ENCODE measurements around the gene TMEM151A.
"Not testable (repeated sequence)": the region's sequence is repeated elsewhere in the genome, so short reads cannot be mapped to it uniquely, and the experiment has no call there.

The TMEM151A gene

DNA sequence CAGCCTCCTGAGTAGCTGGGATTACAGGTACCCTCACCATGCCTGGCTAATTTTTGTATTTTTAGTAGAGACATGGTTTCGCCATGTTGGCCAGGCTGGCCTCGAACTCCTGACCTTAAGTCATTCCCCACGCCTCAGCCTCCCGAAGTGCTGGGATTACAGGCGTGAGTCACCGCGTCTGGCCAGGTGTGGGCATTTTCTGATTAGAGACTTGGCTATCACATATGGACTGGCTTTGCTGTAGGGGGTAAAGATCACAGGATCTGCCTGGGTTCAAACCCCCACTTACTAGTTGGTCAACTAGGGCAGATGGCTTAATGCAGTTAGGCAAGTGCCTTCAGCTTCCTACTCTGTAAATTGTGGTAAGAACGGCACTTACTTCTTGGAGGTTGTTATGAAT lies 18.6 kb downstream of the TMEM151A start:
- DNase-seq, result no peak

DNA sequence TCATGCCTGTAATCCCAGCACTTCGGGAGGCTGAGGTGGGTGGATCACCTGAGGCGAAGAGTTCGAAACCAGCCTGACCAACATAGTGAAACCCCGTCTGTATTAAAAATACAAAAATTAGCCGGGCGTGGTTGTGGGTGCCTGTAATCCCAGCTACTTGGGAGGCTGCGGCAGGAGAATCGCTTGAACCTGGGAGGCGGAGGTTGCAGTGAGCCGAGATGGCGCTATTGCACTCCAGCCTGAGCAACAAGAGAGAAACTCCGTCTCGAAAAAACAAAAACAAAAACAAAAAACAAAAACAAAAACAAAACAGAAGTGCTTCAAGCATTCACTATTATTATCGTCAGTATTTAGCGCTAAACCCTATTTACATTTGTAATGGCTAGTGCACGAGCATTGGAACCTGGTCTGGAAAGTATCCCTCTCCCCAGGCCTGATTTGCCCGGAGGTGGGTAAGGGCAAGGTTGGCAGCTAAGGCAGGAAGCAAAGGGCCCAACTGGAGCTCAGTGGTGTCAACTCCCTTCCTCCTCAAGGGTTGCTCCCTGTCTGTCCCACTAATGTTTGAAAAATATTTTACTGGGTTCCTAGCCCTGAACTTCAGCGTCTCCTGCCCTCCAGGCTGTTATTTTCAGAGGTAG lies 19.2 kb downstream of the TMEM151A start:
- not testable (repeated sequence) for DNase-seq

DNA sequence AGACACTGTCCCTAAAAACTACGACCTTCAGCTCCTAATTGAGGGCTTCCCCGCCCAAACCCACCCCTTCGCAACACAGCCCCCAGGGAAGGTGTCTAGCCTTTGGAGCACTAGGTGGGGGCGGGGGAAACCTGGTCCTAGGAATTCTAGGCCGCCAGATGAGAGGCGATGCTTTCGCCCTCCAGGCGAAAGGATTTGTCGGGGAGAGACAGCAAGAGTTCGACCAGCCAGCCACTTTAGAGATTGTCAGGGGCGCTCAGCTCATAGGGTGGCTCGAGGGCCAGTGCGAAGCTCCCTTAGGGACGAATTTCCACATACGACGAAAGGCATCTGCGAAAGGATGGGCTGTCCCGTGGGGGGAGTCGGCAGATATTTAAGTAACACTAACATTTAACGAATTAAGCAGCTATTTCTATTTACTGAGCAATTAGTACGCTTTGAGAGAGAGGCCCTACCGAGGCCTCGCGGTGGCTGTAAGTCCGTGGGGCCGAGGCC lies 19.8 kb downstream of the TMEM151A start:
- DNase-seq, result no peak

GRCh38 chr11:66311965-66312548 lies 20.4 kb downstream of the TMEM151A start:
- peak; percentile 88 to 97 (median 94) for DNase-seq

GRCh38 chr11:66312549-66313320 lies 21.0 kb downstream of the TMEM151A start:
- peak; percentile 98 to 99 (median 99) for DNase-seq

DNA sequence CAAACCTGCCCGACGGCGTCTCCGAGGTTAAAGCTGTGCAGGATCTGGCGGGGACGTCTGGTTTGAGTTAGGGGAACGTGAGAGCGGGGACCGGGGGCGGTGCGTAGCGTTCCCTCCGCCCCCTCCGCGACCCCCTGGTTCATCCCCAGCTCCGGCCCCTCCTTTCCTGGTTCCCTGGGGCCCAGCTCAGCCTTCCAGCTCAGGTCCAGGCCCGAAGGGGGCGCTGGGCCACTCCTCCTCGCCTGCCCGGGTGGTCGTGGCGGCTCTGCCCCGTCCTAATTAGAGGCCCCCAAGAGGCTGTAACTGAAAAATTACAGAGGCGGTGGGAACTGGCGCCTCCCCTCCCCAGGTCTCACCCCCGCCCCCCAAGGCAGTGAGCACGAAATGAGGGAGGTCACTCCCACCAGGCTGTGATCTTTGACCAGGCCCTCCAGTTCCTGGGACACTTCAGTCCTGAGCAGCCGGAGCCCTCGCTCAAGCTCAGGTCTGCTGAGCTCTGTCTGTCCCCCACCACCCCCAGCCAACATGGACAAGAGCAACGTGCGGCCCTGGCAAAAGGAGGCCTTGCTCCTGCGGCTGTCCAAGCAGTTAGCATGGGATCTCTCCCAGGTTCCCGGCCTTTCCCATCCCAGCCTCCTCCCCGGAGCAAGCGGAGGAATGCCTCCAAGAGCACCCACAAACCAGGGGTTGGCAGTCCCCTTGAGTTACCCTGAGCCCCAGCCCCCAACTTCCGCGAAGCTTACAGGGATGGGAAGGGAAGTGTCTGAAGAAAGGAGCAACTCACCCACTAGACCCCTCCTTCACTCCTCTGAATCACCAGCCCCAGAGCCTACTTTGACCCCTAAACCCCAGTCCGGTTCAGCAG lies 21.9 kb downstream of the TMEM151A start:
- peak in 1 of 4 experiments; percentile 27 for DNase-seq

DNA sequence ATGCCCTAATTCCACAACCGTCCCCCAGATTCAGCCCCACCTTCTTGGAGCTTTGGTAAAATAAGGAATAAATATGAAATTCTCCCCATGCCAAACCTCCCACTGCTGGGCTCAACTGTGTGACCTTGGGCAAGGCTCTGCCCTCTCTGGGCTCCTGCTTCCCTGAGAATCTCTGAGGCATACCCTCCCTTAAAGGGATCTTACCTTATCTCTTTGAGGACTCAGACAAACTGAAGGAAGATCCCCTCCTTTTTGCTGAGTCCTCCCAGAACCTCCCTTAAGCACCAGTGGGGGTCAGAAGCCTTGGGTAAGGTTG lies 22.4 kb downstream of the TMEM151A start:
- DNase-seq, result no peak

GRCh38 chr11:66314561-66315497 lies 23.1 kb downstream of the TMEM151A start:
- no peak for DNase-seq

DNA sequence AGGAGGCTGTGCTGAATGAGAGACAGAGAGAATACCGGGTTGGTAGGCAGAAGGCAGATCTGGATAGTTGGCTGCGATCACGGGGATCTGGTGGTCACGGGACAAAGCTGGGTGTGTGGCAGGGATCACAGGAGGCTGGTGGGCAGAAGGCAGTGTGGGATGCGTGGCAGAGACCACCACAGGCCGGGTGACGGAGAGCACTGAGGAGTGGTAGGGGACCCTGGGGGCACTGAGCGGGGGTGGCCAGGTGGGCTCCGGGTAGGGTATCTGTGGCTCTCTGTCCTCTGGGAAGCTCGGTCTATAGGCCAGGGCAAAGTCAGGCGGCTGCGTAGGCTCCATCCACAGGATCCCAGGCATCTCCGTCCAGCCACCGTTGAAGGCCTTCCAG lies 23.8 kb downstream of the TMEM151A start:
- DNase-seq, result no peak

- no peak for DNase-seq
Observed at GRCh38 chr11:66315921-66316811, 24.5 kb downstream of the TMEM151A start.

GRCh38 chr11:66316849-66317251 lies 25.2 kb downstream of the TMEM151A start, which contains the start of gene CD248:
Gene CD248 (minus strand): TSS chr11:66317044. CDS start chr11:66317027, 17 bp downstream.
- DNase-seq, result no peak

- DNase-seq, result peak; percentile 49 to 75 (median 55)
Observed at GRCh38 chr11:66317322-66317722, 25.6 kb downstream of the TMEM151A start.

DNA sequence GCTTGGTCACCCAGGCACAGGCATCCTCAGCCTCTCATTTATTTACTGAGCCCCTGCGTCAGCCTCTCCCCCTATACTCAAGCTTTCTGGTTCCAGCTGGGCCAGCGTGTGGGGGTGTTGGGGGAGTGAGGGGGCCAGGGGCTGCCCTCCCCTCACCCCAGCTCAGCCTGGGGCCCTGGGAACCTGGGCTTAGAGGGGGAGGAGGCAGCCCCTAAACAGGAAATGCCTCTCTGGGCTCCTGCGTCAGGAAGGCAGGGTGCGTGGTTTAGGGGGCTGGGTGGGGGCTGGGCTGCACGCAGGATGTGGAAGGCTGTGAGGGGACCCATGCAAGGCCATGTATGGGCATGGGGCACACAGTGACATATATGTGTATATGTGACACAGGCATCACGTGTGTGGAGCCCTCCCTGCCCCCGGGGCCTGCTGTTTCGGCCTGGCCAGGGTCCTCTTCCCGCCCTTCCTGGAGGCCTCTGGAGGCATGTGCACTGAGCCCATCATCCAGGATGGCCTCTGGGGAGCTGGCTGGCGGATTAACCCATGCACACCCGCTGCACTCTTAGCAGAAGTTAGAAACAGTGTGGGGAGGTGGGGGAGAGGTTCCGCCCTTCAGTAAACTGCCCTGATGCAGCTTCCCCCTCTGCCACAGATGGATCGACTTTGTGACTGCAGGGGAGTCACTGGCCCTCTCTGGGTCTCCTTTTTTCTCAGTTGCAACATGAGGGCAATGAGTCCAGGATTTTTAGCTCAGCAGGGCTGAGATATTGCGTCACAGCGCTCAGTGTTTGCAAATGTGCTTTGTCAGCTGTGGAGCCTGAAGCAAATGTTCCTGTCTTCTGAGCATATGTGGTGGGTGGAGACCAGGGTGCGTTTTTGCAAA lies 26.3 kb downstream of the TMEM151A start:
- peak; percentile 92 to 97 (median 94) for DNase-seq

GRCh38 chr11:66318600-66318970 lies 26.9 kb downstream of the TMEM151A start:
- DNase-seq, result no peak

GRCh38 chr11:66320289-66320688 lies 28.6 kb downstream of the TMEM151A start:
- DNase-seq, result not testable (repeated sequence)

- DNase-seq, result not testable (repeated sequence)
Observed at GRCh38 chr11:66320748-66321147, 29.1 kb downstream of the TMEM151A start.

DNA sequence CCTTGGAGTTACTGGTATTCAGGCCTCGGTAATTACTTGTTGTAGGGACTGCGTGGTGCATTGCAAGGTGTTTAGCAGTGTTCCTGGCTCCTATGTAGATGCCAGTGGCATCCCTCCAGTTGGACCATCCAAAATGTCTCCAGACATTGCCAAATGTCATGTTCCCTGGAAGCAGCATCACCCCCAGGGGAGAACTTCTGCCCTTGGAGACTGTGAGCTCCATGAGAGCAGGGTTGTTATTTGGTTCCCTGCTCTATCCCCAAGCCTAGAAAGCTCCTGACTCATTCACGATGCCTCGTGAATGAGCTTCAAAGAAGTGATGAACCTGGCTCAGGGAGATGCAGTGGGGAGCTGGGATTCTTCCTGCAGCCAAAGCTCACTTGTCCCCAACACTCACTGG lies 29.9 kb downstream of the TMEM151A start:
- no peak for DNase-seq

GRCh38 chr11:66322732-66323427 lies 31.2 kb downstream of the TMEM151A start:
- no peak for DNase-seq

DNA sequence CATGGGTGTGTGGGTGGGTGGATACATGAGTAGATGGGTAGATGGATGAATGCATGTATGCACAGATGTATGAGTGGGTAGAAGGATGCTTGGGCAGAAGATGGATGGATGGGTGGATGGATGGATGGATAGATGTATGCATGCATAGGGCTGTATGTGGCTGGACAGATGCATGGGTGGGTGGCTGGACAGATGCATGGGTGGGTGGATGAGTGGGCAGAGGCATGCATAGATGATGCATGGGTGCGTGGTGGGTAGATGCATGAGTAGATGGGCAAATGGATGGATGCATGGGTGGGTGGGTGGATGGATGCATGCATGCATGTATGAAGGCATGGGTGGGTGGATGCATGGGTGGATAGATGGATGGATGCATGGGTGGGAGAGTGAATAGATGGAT lies 32.0 kb downstream of the TMEM151A start:
- DNase-seq, result no peak
